HepG2 (cell line): ENCODE measurements around the gene SLC16A3. TPM values are rescaled to one million over a fixed set of nuclear protein-coding genes. Genes with fewer than 3 reads are reported as not detected.

Source experiments
- ATAC-seq: fragments of 200-7000 bp; cut with Tn5 transposase; 3 replicates; pipeline ENCODE4 v1.9.1; 2020; ENCODE audit warnings: mild to moderate bottlenecking, moderate library complexity
- BruUV-seq: library from RNA; stranded (reverse); fragments of 400-500 nt; replicated peaks from 2 replicates; lab custom pipeline; 2021; lab: Mats Ljungman, UMichigan
- CTCF ChIA-PET: fragments of 300-600 bp; formaldehyde crosslinking; extraction: SDS; loops from one replicate; lab custom pipeline; 2021; ENCODE audit warnings: low total read pairs, inconsistent platforms, low intra/inter-chr PET ratio; lab: Yijun Ruan, JAX
- POLR2A ChIA-PET: fragments of 350-600 bp; sonication (Branson Sonifier 250); formaldehyde crosslinking; loops from one replicate; lab custom pipeline; 2020; ENCODE audit warnings: antibody characterized with exemption, inconsistent platforms; lab: Yijun Ruan, JAX
- DNase-seq: peaks from one replicate; pipeline ENCODE4 v3.0.0-alpha.2; 2015; ENCODE audit warnings: low spot score
- FAIRE-seq: peaks from 3 replicates; lab custom pipeline; 2011; peaks lifted over from hg19 to GRCh38; lab: Jason Lieb, UNC
- H2AFZ ChIP-seq: one replicate; pipeline ENCODE4 v1.6.1; 2011; ENCODE audit warnings: low read length, inconsistent platforms
- H3K27ac ChIP-seq: fragments of 300-600 bp; 3 replicates; pipeline ENCODE4 v1.8.0; 2011; ENCODE audit warnings: mixed run types, mild to moderate bottlenecking, mixed read lengths, low read length, inconsistent platforms; ENCODE audit not compliant: insufficient read depth; ENCODE audit errors: extremely low read length
- H3K27me3 ChIP-seq, 2 experiments: fragments of 200-600 bp in 1 of 2; 2 replicates in 1 of 2; 3 replicates in 1 of 2; pipeline versions ENCODE4 v1.6.0 to v1.8.0; 2011; ENCODE audit warnings: low read length in 2 of 2, mild to moderate bottlenecking in 2 of 2, moderate library complexity in 2 of 2, inconsistent platforms in 1 of 2; ENCODE audit not compliant: insufficient read depth in 2 of 2, control insufficient read depth in 1 of 2
- H3K36me3 ChIP-seq, 2 experiments: fragments of 200-600 bp in 1 of 2; replicated peaks in 1 of 2; 2 replicates in 1 of 2; 3 replicates in 1 of 2; pipeline versions ENCODE4 v1.5.1 to v1.8.0; 2011; ENCODE audit warnings: low read length in 2 of 2, inconsistent platforms in 1 of 2; ENCODE audit not compliant: insufficient read depth in 2 of 2, control insufficient read depth in 1 of 2
- H3K4me1 ChIP-seq: 2 replicates; pipeline ENCODE4 v1.5.1; 2012; ENCODE audit warnings: low read length, inconsistent platforms; ENCODE audit not compliant: insufficient read depth
- H3K4me2 ChIP-seq: 2 replicates; pipeline ENCODE4 v1.6.0; 2011; ENCODE audit warnings: low read depth, low read length, inconsistent platforms
- H3K4me3 ChIP-seq, 3 experiments: fragments of 200-600 bp in 1 of 3; sonication (generic), shearing (Covaris generic) in 1 of 3; replicated peaks in 1 of 3; 2 replicates each; pipeline ENCODE4 v1.5.1; 2011 to 2016; ENCODE audit warnings: low read length in 3 of 3, inconsistent platforms in 2 of 3, low read depth in 2 of 3, mild to moderate bottlenecking in 2 of 3, control low read depth in 1 of 3, mixed read lengths in 1 of 3; ENCODE audit not compliant: insufficient read depth in 1 of 3
- H3K79me2 ChIP-seq: one replicate; pipeline ENCODE4 v1.6.1; 2011; ENCODE audit warnings: low read length, inconsistent platforms; ENCODE audit not compliant: insufficient read depth
- H3K9ac ChIP-seq: 2 replicates; pipeline ENCODE4 v1.6.0; 2011; ENCODE audit warnings: mild to moderate bottlenecking, low read depth, low read length, inconsistent platforms; ENCODE audit not compliant: insufficient read depth
- H3K9me3 ChIP-seq: 2 replicates; pipeline ENCODE4 v1.5.1; 2012; ENCODE audit warnings: mild to moderate bottlenecking, low read length
- H4K20me1 ChIP-seq: 2 replicates; pipeline ENCODE4 v1.6.0; 2011; ENCODE audit warnings: inconsistent platforms, mild to moderate bottlenecking, low read length, moderate library complexity; ENCODE audit not compliant: insufficient read depth
- FIP1L1 ChIP-seq: fragments of 200-400 bp; formaldehyde crosslinking; IDR thresholded peaks from 2 replicates; pipeline ENCODE4 v1.6.1; 2018; ENCODE audit warnings: low read depth, mild to moderate bottlenecking, low read length, moderate library complexity, borderline replicate concordance; ENCODE audit not compliant: insufficient read depth
- LCORL ChIP-seq, 2 experiments: fragments of 450-650 bp in 1 of 2; sonication (generic) in 1 of 2; formaldehyde crosslinking in 1 of 2; IDR thresholded peaks; 2 replicates each; pipeline versions ENCODE4 v1.5.0 to v1.6.1; 2017 to 2020; ENCODE audit warnings: antibody characterized with exemption in 1 of 2, missing genetic modification reagents in 1 of 2
- PAXIP1 ChIP-seq: sonication (generic); formaldehyde crosslinking; conservative IDR thresholded peaks from 2 replicates; pipeline ENCODE4 v1.4.0; 2020; ENCODE audit warnings: mild to moderate bottlenecking, missing genetic modification reagents, moderate library complexity
- RBAK ChIP-seq: sonication (generic); formaldehyde crosslinking; IDR thresholded peaks from 2 replicates; pipeline ENCODE4 v1.5.1; 2020; ENCODE audit warnings: mild to moderate bottlenecking, missing genetic modification reagents
- RBM39 ChIP-seq: fragments of 200-400 bp; formaldehyde crosslinking; IDR thresholded peaks from one replicate; pipeline ENCODE4 v1.6.1; 2018; ENCODE audit warnings: antibody characterized with exemption, mild to moderate bottlenecking, low read depth, low read length; ENCODE audit not compliant: poor library complexity, severe bottlenecking
- ZNF543 ChIP-seq: sonication (generic); formaldehyde crosslinking; IDR thresholded peaks from 2 replicates; pipeline ENCODE4 v1.4.0; 2020; ENCODE audit warnings: mild to moderate bottlenecking, missing genetic modification reagents
- ZNF850 ChIP-seq: sonication (generic); formaldehyde crosslinking; conservative IDR thresholded peaks from 2 replicates; pipeline ENCODE4 v1.9.0; 2021; ENCODE audit warnings: mild to moderate bottlenecking, missing genetic modification reagents
- WGBS: methylation state at CpG from one replicate; pipeline ENCODE4 v1.1.6; 2017; ENCODE audit warnings: low lambda C conversion rate; 5-methylcytosine and 5-hydroxymethylcytosine counted together
- in situ Hi-C: cut with HindIII; loops from 2 replicates; pipeline ENCODE4 v1.10.0; 2017; ENCODE audit warnings: low pct_unique_long_range_greater_than_20kb; ENCODE audit not compliant: extremely low pct_ligation_motif_present
- intact Hi-C: fragments of 100-400 bp; cut with micrococcal nuclease; formaldehyde crosslinking; loops from one replicate; pipeline ENCODE4 v1.10.0; 2022; ENCODE audit not compliant: unreplicated experiment
- polyA plus RNA-seq, 8 experiments: library from polyadenylated mRNA; depleted of rRNA in 3 of 8; stranded (reverse) in 7 of 8; unstranded in 1 of 8; fragments of >200 nt; fragmentation: Illumina TruSeq in 4 of 8; extraction: Trizol in 4 of 8; gene quantifications; 2 replicates each; pipeline versions ENCODE4 v1.2.1 to v1.2.3, GENCODE V29; 2011 to 2016; ENCODE audit warnings: low read depth in 4 of 8, missing spikeins in 1 of 8, mixed read lengths in 1 of 8; ENCODE audit not compliant: insufficient read depth in 1 of 8
- total RNA-seq, 5 experiments: library from RNA; depleted of rRNA; stranded (reverse); fragments of >200 nt; fragmentation: Illumina TruSeq; extraction: Trizol; gene quantifications; 2 replicates each; pipeline ENCODE4 v1.2.3, GENCODE V29; 2016; ENCODE audit warnings: low read depth in 1 of 5
- TF ChIP-seq, protein P1 (sequence below): sonication (generic); formaldehyde crosslinking; IDR thresholded peaks from 2 replicates; pipeline ENCODE4 v1.4.0; 2020; ENCODE audit warnings: missing genetic modification reagents

The SLC16A3 gene
- total and polyA plus RNA-seq, 2 of the 13 experiments (the other 11 are each of a cell fraction or from before 2014, with no cell fraction given) = 242 to 349 TPM

DNA sequence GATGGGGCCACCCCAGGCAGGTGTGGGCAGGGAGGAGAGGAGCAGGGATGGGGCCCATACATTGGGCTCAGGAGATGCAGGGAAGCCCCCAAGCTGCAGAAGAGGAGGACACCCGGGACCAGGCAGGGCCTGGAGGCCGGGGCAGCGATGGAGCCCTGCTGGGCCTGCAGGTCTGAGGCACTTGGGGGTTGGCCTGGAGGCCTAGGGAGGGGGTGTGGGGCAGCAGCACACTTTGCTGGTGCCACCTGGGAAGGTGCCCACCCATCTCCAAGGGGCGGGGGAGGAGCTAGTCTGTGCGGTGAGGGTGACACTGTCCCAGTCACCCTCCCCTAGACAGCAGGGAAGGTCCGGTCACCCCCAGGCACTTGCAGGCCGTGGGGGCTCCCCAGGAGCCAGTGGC lies 9.8 kb upstream of the SLC16A3 start (continued):
- no peak for TF ChIP-seq RBAK (CRISPR knock-in tag)

DNA sequence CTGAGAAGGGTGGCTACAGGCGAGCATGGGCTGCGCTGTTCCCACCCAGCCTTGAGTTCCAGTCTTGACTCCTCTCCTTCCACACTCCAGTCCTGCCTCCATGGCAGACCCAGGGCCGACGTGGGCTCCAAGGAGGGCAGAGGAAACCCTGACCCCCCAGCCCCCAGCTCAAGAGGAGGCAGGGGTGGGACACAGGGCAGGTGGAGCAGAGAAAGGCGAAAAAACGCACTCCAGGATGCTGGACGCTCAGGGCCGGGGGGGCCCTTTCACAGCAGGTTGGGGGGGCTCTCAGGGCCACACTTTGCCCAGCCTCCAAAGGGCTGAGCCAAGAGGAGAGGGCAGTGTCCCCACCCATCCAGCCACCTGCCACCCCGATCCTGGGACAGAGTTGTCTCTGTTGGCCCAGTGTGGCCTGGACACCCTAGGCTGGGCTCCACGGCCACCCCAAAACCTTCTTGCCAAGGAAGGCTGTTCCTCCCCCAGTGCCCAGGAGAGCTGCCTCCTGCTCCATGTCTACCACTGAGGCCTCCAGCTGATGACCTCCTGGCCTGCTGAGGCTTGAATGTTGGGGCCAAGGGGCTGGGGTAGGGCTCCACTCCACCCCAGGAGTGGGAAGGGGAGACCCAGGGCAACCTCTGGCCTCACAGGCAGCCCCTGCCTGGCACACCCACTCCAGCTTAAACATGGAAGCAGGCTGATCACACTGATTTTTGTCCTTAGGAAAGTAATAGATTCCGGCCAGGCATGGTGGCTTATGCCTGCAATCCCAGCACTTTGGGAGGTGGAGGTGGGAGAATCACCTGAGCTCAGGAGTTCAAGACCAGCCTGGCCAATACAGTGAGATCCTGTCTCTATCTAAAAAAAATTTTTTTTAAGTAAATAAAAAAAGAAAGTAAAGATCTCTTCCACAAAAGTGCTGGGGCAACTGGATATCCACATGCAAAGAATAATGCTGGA lies 8.8 kb upstream of the SLC16A3 start:
- ATAC-seq = no peak
- intact Hi-C loops = no loop called here
- CTCF ChIA-PET = no interaction called here
- no peak for DNase-seq
- no peak overlapping the region for H3K4me3 ChIP-seq
- no peaks in the 10 kb centered on the region for H3K79me2 ChIP-seq
- no peaks in the 10 kb centered on the region for H3K36me3 ChIP-seq
- 91% methylated on average over 11 of the region's 11 CpGs for WGBS
- H3K27ac ChIP-seq = no peak overlapping the region
- no peak for FAIRE-seq
- no peak overlapping the region for H2AFZ ChIP-seq
- in situ Hi-C loops = no loop called here
- H3K4me1 ChIP-seq = peaks cover 71% of the 10 kb centered on the region
- POLR2A ChIA-PET = interaction anchor here (0.8 to 11.8 kb wide), 3 partner anchors 10 to 73 kb away, joined by 3 to 117 read pairs (median 3); partner anchors contain the start of gene SLC16A3
- BruUV-seq = no TSS peak
- no peak overlapping the region for H3K4me2 ChIP-seq
- H3K9me3 ChIP-seq = no peaks in the 10 kb centered on the region
- no peaks in the 10 kb centered on the region for H3K27me3 ChIP-seq
- no peak overlapping the region for H3K9ac ChIP-seq
- no peaks in the 10 kb centered on the region for H4K20me1 ChIP-seq
- TF ChIP-seq, protein P1, sequence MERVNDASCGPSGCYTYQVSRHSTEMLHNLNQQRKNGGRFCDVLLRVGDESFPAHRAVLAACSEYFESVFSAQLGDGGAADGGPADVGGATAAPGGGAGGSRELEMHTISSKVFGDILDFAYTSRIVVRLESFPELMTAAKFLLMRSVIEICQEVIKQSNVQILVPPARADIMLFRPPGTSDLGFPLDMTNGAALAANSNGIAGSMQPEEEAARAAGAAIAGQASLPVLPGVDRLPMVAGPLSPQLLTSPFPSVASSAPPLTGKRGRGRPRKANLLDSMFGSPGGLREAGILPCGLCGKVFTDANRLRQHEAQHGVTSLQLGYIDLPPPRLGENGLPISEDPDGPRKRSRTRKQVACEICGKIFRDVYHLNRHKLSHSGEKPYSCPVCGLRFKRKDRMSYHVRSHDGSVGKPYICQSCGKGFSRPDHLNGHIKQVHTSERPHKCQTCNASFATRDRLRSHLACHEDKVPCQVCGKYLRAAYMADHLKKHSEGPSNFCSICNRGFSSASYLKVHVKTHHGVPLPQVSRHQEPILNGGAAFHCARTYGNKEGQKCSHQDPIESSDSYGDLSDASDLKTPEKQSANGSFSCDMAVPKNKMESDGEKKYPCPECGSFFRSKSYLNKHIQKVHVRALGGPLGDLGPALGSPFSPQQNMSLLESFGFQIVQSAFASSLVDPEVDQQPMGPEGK (CRISPR knock-in tag) = peak; percentile 39; the same call in 1 of the 2 replicates
- TF ChIP-seq PAXIP1 (CRISPR knock-in tag) = no peak
- no peak for TF ChIP-seq RBM39
- no peak for TF ChIP-seq FIP1L1
- no peak for TF ChIP-seq LCORL (IDR thresholded peaks at IDR 0.05)
- no peak for TF ChIP-seq LCORL (CRISPR knock-in tag; IDR thresholded peaks at IDR 0.05)
- no peak for TF ChIP-seq ZNF850 (CRISPR knock-in tag)
- no peak for TF ChIP-seq ZNF543
